Measurements from ENCODE around the gene PLEKHA6. TPM values are rescaled to one million over a fixed set of nuclear protein-coding genes. Genes with fewer than 3 reads are reported as not detected.
A peak's percentile ranks its signal among the peaks of the same experiment; 100 is the strongest.

Gene PLEKHA6
- total and polyA plus RNA-seq, 2 of the 4 experiments (the other 2 are of a cell fraction) = 8.2 to 19.9 TPM

DNA sequence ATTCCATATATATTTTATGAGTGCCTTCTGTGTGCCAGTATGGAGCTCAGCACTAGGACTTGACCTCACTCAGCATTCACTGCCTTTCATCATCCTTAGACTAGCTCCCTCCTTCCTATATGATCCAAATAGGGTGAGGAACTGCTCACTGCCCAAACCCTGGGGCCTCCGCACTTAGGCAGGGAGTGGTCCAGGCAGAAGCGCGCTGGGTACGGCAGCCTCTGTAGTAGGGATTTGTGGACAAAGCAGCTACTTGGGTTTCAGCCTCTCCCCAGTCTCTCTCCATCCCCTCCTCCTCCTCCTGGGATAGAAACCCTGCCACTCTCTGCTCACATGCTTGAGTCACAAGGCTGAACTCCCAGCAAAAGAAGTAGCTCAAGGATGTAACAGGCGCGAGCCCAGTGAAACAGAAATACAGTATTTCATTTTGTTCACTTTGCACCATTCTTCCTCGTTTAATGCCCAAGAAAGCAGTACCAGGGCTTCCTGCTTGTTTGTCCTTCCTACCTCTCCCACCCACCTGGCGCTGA is 32.9 kb downstream of the PLEKHA6 start:
- H2BK15ac ChIP-seq (ENCODE audit: low read depth, low read length) = peak overlapping the region; percentile 5; the same call in 1 of the 3 replicates
- ATAC-seq (ENCODE audit: low read depth) (peak; percentile 49), DNase-seq (peak; percentile 55)
- no peak overlapping the region for H3K27ac ChIP-seq (ENCODE audit: insufficient read depth, low read length)
- peak overlapping the region; percentile 75; the same call in 1 of the 2 replicates for H4K5ac ChIP-seq (ENCODE audit: low read depth, low read length)
- H2AK5ac ChIP-seq (ENCODE audit: low read depth, low read length) = peak overlapping the region; percentile 62
- 100% methylated on average over 2 of the region's 8 CpGs; no CpG with 5 or more reads in 1 of the 2 experiments for WGBS, 2 experiments (ENCODE audit: extremely low coverage in 2 of 2, insufficient read length in 1 of 2)
- ChIA-PET POLR2A (ENCODE audit: unreplicated experiment) (no interaction called here), CTCF (interaction anchor here (0.5 kb wide), 1 partner anchor 986 kb away, joined by 3 read pairs; no protein-coding TSS in a partner anchor)
- no peaks in the 10 kb centered on the region for H3K79me1 ChIP-seq (ENCODE audit: low read depth in 1 of 2, low read length in 2 of 2)
- BruUV-seq (replicated peaks) = no TSS peak
- peak overlapping the region in 1 of 2 experiments; percentile 50; a peak in 3 of 4 replicates for H4K8ac ChIP-seq (ENCODE audit: low read depth in 2 of 2, low read length in 2 of 2)
- no peaks in the 10 kb centered on the region for H3K9me3 ChIP-seq (ENCODE audit: control insufficient read depth, insufficient read depth, low read length)
- dilution Hi-C loops (cut with HindIII; ENCODE audit: low sequenced_read_pairs, unreplicated experiment) (no loop called here), in situ Hi-C loops (cut with MboI; ENCODE audit: low sequenced_read_pairs) (no loop called here), intact Hi-C loops (cut with micrococcal nuclease) (no loop called here)
- H3K4ac ChIP-seq (ENCODE audit: low read depth, low read length) = peak overlapping the region; percentile 36
- H2BK20ac ChIP-seq (ENCODE audit: low read depth, low read length) = peak overlapping the region; percentile 38; the same call in 1 of the 2 replicates
- H3K56ac ChIP-seq (ENCODE audit: extremely low read depth, insufficient read depth, low read length) = no peak overlapping the region
- no peak overlapping the region for H3K9ac ChIP-seq (ENCODE audit: low read depth, low read length)
- peaks cover 10% of the 10 kb centered on the region; the same call in 1 of the 2 replicates for H3K9me1 ChIP-seq (ENCODE audit: insufficient read depth, low read length)
- H3K27me3 ChIP-seq (ENCODE audit: control insufficient read depth, insufficient read depth, low read length) = no peaks in the 10 kb centered on the region
- no peak overlapping the region; the same call in 1 of the 2 replicates for H4K91ac ChIP-seq (ENCODE audit: insufficient read depth, low read depth, low read length)
- no peaks in the 10 kb centered on the region for H3K36me3 ChIP-seq (ENCODE audit: control insufficient read depth, insufficient read depth, low read length)
- H2BK5ac ChIP-seq (ENCODE audit: low read depth, low read length, poor library complexity, severe bottlenecking) = peak overlapping the region; percentile 11
- H3K4me3 ChIP-seq (ENCODE audit: insufficient read depth, low read depth, low read length) = no peak overlapping the region
- no peak overlapping the region for H3K23ac ChIP-seq (ENCODE audit: low read depth, low read length)
- peak overlapping the region; percentile 18; the same call in 1 of the 2 replicates for H3K14ac ChIP-seq (replicated peaks; ENCODE audit: low read depth, low read length)
- H3K4me1 ChIP-seq (ENCODE audit: control insufficient read depth, insufficient read depth, low read length) = peaks cover 18% of the 10 kb centered on the region
- TF ChIP-seq MAZ (IDR thresholded peaks at IDR 0.05; ENCODE audit: borderline replicate concordance, low read depth, low read length) (no peak), RFX5 (IDR thresholded peaks at IDR 0.05; ENCODE audit: low read depth, low read length) (no peak), RCOR1 (IDR thresholded peaks at IDR 0.05; ENCODE audit: insufficient replicate concordance, low read length) (no peak), MAFK (IDR thresholded peaks at IDR 0.05; ENCODE audit: low read depth, low read length) (no peak), SMC3 (IDR thresholded peaks at IDR 0.05; ENCODE audit: low read depth, low read length) (no peak), NFE2L2 (IDR thresholded peaks at IDR 0.05; ENCODE audit: low read depth, low read length) (no peak), RAD21 (IDR thresholded peaks at IDR 0.05; ENCODE audit: low read length) (no peak), MXI1 (IDR thresholded peaks at IDR 0.05; ENCODE audit: borderline replicate concordance, low read depth, low read length) (no peak)
- TF ChIP-seq, protein P1, sequence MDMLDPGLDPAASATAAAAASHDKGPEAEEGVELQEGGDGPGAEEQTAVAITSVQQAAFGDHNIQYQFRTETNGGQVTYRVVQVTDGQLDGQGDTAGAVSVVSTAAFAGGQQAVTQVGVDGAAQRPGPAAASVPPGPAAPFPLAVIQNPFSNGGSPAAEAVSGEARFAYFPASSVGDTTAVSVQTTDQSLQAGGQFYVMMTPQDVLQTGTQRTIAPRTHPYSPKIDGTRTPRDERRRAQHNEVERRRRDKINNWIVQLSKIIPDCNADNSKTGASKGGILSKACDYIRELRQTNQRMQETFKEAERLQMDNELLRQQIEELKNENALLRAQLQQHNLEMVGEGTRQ (IDR thresholded peaks at IDR 0.05; ENCODE audit: low read depth, low read length) = no peak
- TF ChIP-seq, protein P2, sequence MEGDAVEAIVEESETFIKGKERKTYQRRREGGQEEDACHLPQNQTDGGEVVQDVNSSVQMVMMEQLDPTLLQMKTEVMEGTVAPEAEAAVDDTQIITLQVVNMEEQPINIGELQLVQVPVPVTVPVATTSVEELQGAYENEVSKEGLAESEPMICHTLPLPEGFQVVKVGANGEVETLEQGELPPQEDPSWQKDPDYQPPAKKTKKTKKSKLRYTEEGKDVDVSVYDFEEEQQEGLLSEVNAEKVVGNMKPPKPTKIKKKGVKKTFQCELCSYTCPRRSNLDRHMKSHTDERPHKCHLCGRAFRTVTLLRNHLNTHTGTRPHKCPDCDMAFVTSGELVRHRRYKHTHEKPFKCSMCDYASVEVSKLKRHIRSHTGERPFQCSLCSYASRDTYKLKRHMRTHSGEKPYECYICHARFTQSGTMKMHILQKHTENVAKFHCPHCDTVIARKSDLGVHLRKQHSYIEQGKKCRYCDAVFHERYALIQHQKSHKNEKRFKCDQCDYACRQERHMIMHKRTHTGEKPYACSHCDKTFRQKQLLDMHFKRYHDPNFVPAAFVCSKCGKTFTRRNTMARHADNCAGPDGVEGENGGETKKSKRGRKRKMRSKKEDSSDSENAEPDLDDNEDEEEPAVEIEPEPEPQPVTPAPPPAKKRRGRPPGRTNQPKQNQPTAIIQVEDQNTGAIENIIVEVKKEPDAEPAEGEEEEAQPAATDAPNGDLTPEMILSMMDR (conservative IDR thresholded peaks at IDR 0.05; ENCODE audit: low read depth, low read length) = no peak
- H3K18ac ChIP-seq (ENCODE audit: low read depth, low read length) = peak overlapping the region; percentile 53
- H3K4me2 ChIP-seq (ENCODE audit: low read depth, low read length) = no peak overlapping the region
- H2AFZ ChIP-seq (replicated peaks; ENCODE audit: low read length, poor library complexity) = peak overlapping the region; percentile 60
- H2BK120ac ChIP-seq (ENCODE audit: low read depth, low read length) = peak overlapping the region; percentile 53
- H4K20me1 ChIP-seq (ENCODE audit: insufficient read depth, low read length) = no peaks in the 10 kb centered on the region
- H2AK9ac ChIP-seq (replicated peaks; ENCODE audit: low read depth, low read length, poor library complexity) = peak overlapping the region; percentile 57

All from IMR-90 (cell line).